Dedifferentiated amniotic fluid mesenchymal stem cell (primary cell): ENCODE results near the gene PTBP3.
"Not testable (repeated sequence)": the region's sequence is repeated elsewhere in the genome, so short reads cannot be mapped to it uniquely, and the experiment has no call there.

ENCODE experiments used
- DNase-seq: peaks from one replicate; pipeline ENCODE4 v3.0.0-alpha.2; 2016; ENCODE audit errors: extremely low spot score

Gene PTBP3

DNA sequence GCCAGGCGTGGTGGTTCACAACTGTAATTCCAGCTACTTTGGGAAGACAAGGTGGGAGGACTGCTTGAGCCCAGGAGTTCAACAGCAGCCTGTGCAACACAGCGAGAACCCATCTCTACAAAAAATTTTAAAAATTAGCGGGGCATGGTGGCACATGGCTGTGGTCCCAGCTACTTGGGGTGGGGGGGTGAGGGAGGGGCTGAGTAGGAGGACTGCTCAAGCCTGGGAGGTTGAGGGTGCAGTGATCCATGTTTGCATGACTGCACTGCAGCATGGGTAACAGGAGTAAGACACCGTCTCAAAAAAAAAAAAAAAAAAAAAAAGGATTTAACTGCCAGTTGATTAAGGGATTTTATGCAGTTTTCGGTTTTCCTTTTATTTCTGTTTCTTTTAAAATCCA is 65.0 kb downstream of the PTBP3 start:
- DNase-seq: no peak

DNA sequence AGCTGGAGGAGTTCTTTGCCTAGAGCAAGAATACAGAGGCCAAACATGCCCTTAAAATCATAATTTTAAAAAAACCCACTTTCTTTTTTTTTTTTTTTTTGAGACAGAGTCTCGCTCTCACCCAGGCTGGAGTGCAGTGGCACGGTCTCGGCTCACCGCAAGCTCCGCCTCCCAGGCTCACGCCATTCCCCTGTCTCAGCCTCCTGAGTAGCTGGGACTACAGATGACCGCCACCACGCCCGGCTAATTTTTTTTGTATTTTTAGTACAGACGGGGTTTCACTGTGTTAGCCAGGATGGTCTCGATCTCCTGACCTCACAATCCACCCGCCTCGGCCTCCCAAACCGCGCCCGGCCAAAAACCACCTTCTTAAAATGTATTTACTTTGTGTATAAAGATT is 66.3 kb downstream of the PTBP3 start:
- not testable (repeated sequence) for DNase-seq

DNA sequence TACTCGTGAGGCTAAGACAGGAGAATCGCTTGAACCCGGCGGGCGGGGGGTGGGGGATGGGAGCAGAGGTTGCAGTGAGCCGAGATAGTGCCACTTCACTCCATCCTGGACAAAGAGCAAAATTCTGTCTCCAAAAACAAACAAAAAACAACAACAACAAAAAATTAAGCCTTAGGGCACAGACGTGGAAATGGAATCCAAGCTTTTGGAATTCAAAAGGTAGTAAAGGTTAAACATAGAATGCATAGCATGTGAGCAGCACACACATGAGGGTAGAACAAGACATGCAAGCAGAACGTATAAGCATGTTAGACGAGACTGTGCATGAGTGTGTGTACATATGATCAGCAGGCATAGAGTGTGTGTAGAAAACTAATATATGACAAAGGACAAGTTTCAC is 68.0 kb downstream of the PTBP3 start:
- no peak for DNase-seq

DNA sequence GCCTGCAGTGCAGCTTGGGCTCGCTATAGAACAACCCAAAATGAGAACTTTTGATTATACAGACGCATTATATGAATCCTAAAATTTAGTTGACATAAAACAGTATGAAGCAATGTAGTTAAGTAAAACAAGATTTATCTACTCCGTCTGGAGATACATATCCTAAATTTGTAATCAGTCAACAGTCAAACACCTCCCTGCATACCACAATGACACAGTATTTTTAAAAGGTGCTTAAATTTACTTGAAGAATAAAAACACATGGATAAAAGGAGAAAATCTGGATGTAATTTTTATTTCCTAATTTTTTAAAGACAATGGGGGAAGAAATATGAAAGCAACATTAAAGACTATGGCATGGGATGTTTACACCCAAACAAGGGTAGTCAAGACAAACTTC is 70.8 kb downstream of the PTBP3 start:
- DNase-seq: no peak

DNA sequence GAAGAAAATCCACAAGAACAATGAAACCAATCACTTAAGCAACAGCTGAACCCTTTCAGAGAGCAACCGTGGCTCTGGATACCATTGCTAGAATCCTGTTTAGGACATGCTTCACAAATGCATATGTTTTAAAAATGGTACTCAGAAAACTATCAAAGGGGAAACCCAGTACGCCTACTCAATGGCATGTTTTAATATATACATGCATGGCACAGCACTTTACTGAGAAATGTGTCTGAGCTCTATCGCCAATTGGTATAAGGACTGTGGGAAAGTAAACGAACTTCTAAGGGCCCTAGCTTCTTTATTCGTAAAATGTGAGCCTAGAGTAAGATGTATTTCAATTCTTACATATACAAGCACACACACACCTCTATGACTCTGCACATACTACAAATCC is 72.3 kb downstream of the PTBP3 start:
- DNase-seq: no peak

DNA sequence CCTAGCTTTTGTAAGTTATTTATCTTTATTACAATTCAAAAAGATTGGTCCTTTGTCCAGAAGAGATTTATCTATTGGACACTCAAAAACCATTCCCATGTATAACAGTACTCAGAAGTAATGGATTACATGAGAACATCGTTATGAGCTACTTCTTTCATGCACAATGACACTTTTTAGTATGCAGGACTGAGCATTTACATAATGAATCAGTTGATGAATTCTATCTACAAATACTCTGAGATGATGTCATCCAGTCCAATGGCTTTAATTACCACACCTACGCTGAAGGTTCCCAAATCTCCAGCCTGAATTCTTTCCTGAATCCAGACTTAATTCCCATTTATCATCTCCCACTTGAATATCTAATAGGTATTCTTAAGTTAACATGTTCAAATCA is 75.3 kb downstream of the PTBP3 start:
- DNase-seq: no peak

DNA sequence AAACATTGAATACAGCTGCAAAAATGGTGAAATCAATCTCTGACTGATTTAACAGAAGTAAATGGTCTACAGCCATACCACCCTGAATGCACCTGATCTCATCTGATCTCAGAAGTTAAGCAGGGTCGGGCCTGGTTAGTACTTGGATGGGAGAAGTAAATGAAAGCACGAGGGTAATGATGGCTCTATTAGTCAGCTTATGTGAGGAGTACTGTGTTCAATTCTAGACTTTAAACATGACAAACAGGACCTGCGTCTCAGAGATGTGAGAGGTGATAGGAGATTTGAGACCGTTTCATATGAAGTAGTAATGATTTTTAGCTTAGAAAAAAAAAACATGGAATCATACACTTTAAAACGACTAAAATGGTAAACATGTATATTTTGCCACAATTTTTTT is 81.2 kb downstream of the PTBP3 start:
- DNase-seq: no peak

DNA sequence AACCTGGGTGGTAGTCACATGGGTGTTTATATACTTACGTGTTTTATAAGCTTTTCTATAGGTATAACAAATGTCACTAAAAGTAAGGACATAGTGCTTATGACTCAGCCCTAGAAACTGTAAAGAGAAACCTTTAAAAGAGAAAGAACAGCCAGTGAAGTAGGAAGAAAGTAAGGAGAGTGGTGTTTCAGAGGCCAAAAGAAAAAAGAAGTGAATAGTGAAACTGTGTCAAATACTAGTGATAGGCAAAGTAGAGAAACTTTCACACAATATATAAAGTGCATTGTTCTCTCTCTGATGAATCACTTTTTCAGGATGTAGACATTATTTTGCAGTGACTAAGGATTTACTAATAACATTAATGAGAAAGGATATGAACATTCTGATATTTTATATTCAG is 84.1 kb downstream of the PTBP3 start:
- no peak for DNase-seq

DNA sequence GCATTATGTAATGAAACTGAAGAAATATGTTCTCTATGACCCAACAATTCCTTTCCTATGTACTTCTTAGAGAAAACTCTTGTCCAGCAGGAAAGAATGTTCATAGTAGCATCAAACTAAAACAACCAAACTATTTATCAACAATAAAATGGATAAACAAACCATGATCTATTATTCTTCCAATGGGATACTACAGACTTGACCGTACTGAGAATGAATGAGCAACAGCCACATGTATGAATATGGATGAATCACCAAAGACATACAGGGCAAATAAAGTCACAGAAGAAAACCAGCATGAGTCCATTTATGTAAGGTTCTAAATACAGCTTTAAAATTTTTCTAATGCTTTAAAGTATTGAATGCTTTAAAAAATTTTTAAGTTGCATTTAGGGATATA is 84.7 kb downstream of the PTBP3 start:
- no peak for DNase-seq

DNA sequence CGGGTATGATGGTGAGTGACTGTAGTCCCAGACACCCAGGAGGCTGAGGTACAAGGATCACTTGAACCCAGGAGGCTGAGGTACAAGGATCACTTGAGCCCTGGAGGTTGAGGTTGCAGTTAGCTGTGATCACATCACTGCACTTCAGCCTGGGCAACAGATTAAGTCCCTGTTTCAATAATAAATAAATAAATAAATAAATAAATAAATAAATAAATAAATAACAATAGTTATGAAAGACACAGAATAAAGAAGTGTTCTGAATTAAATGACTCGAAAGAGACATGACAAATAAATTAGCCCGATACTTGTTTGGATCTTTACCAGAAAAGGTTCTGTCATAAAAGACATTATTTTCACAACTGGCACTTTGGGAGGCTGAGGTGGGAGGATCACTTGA is 86.3 kb downstream of the PTBP3 start:
- DNase-seq: no peak

DNA sequence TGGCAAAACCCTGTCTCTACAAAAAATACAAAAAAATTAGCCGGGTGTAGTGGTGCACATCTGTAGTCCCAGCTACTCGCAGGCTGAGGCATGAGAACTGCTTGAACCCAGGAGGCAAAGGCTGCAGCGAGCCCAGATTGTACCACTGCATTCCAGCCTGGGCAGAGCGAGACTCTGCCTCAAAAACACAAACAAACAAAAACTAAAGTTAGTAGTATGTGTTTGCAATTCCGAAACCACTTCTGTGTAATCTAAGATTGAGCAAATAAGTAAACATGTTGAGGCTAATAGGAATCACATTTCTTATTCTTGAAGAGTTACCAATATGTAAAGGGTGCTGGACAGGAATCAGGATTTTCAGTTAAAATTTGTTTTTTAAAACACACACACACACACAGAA is 88.3 kb downstream of the PTBP3 start:
- DNase-seq: no peak

DNA sequence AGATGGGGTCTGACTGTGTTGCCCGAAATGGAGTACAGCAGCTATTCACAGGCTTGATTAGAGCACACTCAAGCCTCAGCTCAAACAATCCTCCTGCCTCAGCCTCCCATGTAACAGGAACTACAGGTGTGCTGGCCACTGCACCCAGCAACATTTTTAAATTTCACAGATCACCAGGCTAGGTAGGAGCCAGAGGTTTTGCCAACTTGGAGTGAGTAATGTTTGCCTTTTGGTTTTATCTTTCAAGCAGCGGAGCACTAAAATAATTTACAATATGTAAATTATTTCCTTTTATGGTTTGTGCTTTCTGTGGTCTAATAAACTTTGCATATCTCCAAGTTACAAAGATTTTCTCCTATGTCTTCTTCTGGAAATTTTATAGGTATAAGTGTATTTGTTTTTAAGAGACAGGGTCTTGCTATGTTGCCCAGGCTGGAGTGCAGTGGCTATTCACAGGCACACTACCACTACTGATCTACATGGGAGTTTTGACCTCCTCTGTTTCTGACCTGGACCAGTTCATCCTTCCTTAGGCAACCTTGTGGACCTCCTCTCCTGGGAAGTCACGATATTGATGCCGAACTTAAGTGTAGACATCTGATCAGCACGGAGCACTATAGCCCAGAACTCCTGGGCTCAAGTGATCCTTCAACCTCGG is 91.1 kb downstream of the PTBP3 start:
- no peak for DNase-seq

DNA sequence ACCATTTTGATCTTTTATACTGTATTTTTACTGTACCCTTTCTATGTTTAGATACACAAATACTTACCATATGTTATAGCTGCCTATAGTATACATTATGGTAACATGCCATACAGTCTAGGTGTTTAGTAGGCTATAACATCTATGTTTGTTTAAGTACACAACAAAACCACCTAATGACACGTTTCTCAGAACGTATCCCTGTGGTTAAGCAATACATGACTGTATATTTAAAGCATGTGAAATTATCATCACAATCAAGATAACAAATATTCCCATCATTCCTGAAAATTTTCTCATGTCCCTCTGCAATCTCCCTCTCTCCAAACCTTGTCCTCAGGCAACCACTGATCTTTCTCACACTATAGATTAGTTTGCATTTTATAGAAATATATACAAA is 91.9 kb downstream of the PTBP3 start:
- no peak for DNase-seq

DNA sequence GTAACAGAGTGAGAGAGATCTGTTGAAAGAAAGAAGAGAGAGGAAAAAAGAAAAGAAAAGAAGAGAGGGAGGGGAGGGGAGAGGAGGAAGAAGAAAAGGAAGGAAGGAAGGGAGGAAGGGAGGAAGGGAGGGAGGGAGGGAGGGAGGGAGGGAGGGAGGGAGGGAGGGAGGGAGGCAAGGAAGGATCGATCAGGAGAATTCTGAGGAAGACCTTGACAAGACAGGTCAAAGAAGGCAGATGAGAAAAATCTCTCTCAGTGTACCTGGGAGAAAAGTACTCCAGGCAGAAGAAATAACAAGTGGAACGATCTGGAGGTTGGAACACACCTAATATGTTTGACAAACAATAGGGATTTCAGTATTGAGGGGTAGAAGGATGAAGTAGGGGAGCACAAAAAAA is 93.7 kb downstream of the PTBP3 start:
- DNase-seq: no peak

DNA sequence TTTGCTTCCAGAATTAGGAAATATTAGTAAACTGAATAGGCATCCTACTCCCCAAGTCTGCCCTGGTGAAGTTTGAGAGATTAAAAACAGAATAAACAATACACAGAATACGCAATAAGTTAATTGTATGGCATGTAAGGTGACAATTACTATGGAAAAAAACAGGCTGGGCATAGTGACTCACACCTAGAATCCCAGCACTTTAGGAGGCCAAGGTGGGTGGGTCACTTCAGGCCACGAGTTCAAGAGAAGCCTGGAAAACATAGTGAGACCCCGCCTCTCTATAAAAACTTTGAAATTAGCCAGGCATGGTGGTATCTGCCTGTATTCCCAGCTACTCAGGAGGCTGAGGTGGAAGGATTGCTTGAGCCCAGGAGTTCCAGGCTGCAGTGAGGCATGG is 94.1 kb downstream of the PTBP3 start:
- DNase-seq: no peak

DNA sequence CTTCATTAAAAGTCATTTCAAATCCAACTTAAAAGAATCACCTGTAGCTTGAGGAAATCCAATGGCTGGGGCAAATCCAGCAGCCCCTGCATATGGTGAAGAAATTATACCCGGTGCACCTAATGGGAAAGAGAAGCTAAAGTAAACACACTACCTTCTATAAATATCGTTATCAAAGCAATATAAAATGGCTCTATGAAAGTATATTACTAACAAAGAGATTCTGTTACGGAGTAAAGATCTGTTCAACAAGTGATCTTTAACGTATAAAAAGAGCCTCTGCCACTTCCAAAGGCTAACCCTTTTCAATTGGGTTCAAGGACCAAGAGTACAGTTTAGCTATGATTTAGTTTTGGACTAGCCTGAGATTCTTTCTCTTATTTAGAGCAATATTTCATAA is 98.6 kb downstream of the PTBP3 start:
- no peak for DNase-seq

DNA sequence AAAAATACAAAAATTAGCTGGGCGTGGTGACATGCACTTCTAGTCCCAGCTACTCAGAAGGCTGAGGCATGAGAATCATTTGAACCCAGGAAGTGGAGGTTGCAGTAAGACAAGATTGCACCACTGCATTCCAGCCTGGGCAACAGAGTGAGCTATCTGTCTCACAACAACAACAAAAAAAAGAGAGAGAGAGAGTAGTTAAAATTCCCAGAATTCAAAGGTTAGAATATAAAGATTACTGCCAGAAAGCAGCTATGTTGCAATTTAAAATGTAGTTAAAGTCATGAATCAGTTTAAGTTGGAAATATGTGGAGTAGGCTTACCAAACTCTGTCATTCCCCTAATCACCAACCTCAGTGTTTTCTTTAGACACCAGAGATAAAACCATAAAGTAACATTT is 99.7 kb downstream of the PTBP3 start:
- DNase-seq: peak; percentile 23

DNA sequence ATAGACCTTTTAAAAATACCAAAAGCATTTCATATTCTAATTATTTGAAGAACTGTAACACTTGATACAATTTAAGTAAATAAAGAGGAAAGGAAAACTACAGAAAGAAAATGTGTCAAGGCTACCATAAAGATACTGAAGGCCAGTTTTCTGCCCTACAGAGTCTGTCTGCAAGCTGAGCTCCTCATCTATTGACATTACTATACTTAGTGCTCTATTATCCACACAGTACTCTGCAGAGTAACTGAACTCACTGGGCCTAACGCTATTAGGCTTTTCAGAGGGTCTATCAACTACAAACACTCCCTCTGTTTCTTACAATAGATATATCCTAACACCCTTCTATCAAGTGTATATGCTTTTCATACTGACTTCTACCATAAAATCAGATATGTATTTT is 101.2 kb downstream of the PTBP3 start:
- DNase-seq: no peak

DNA sequence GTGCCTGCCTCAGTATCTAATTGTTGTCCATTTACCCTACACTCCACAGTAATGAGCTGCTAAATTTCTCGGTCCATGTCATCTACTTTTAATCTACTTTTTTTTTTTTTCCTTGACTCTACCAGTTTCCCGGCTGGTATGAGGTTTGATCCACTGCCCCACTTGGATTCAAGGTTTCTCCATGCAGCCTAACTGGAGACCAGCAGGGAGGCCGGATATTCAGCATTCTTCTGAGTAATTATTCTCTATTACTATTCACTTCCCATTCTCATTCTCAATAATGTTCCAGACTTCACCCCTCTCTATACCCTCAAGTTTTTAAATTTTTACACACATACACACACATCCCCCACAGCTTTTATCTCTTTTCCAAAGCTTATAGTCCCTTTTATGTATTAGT is 107.3 kb downstream of the PTBP3 start:
- no peak for DNase-seq

DNA sequence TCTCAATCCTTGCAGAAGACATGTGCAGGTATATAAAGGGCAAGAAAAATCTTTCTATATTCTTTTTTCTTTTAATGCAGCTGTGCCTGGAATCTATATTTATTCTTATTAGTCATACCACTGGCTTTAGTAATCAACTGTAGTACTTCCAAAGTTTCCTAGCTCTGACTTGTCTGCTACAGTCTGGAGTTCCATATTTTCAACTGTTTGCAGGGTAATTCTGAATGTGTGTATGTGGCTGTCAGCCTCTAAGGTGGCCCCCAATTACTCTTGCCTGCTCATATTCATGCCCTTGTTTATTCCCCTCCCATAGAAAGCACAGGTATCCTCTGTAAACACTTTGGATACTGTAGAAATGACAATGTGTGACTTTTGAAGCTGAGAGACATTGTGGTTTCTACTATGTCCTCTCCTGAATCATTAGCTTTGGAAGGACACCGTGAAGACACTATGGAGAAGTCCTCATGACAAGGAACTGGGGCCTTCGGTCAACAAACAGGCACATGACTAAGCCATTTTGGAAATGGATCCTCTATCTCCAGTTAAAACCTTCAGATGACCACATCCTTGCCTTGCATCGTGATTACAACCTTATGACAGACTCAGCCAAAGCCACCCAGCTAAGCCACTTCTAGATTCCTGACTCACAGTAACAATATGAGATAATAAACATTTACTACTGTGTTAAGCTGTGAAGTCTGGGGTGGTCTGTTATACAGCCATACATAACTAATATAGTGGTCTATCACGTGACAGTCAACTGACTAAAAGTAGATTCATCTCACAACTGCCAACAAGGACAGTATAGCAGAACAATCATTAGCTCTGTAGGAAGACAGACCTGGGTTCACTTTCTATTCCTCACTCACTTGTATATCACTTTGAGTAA is 108.8 kb downstream of the PTBP3 start:
- peak; percentile 34 for DNase-seq

DNA sequence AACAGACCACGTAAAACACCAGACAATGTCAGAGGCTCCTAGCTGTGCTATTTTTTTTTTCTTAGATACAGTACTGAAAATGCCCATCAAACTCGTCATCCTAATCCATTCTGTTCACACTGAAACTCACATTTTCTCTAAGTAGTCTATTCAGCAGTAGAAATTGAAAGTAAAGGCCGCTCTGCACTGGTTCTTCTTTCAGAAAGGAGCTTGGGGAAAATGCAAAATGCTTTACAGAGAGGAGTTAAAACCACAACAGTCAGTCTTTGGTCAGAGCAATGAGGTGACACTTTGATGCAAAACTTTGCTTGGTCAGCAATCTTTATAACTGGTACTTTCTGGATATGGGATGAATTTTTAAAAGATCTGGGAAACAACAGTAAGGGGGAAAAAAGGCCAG is 114.5 kb downstream of the PTBP3 start:
- DNase-seq: no peak

DNA sequence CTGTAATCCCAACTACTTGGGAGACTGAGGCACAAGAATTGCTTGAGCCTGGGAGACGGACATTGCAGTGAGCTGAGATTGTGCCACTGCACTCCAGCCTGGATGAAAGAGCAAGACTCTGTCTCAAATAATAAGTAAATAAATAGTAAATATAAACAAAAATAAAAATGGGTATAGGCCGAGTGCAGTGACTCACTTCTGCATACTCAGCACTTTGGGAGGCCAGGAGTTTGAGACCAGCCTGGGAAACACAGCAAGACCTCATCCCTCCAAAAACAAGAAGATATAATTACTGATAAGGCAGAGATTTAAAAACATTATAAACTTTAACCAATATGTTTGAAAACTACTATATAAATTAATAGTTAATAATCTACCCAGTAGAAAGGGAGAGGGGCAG is 120.5 kb downstream of the PTBP3 start:
- no peak for DNase-seq

DNA sequence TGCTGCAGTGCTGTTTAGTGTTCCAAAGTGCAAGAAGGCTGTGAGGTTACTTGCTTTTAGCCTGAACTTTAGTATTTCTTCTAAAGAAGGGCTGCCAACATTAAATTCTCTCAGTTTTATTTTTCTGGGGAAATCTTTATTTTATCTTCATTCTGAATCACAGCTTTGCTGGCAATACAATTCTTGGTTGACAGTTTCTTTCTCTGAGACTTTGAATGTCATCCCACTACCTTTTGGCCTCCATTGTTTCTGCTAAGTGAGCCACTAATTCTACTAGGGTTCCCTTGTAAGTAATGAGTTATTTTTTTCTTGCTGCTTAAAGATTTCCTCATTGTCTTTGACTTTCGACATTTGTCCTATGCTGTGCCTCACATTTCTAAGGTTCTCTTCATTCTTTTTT is 126.0 kb downstream of the PTBP3 start:
- DNase-seq: no peak

DNA sequence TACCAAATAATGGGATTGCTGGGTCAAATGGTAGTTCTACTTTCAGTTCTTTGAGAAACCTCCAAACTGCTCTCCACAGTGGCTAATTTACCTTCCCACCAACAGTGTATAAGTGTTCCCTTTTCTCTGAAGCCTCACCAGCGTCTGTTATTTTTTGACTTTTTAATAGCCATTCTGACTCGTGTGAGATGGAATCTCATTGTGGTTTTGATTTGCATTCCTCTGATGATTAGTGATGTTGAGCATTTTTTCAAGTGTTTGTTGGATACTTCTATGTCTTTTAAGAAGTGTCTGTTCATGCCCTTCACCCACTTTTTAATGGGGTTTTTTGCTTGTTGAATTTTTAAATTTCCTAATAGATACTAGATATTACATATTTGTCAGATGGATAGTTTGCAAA is 129.9 kb downstream of the PTBP3 start:
- no peak for DNase-seq
